HG02588 (cell line): Measurements from ENCODE around the gene AADACL3.
"Not testable (repeated sequence)": the region's sequence is repeated elsewhere in the genome, so short reads cannot be mapped to it uniquely, and the experiment has no call there.

Experiments used
- ATAC-seq: cut with Tn5 transposase; IDR thresholded peaks from one replicate; pipeline ENCODE4 v1.9.1; 2021; ENCODE audit warnings: mild to moderate bottlenecking, moderate library complexity; ENCODE audit not compliant: unreplicated experiment

AADACL3 gene

GRCh38 chr1:12714710-12715475 lies 1.0 kb upstream of the AADACL3 start:
- no peak for ATAC-seq

GRCh38 chr1:12717301-12717838 lies 1.5 kb downstream of the AADACL3 start:
- no peak for ATAC-seq

- no peak for ATAC-seq
These were observed 6.7 kb downstream of the AADACL3 start for GRCh38 chr1:12722626-12723025.

GRCh38 chr1:12728391-12728790 lies 12.5 kb downstream of the AADACL3 start:
- ATAC-seq, result no peak

GRCh38 chr1:12730156-12730555 lies 14.2 kb downstream of the AADACL3 start:
- ATAC-seq, result no peak

GRCh38 chr1:12731084-12731483 lies 15.2 kb downstream of the AADACL3 start:
- ATAC-seq, result not testable (repeated sequence)

GRCh38 chr1:12734651-12735050 lies 18.7 kb downstream of the AADACL3 start:
- ATAC-seq, result no peak

- ATAC-seq, result no peak
These were observed 23.0 kb downstream of the AADACL3 start for GRCh38 chr1:12738934-12739333.

GRCh38 chr1:12739613-12740012 lies 23.7 kb downstream of the AADACL3 start:
- no peak for ATAC-seq

- no peak for ATAC-seq
These were observed 26.0 kb downstream of the AADACL3 start for GRCh38 chr1:12741946-12742345.

- ATAC-seq, result no peak
These were observed 29.4 kb downstream of the AADACL3 start for GRCh38 chr1:12745126-12745991.

GRCh38 chr1:12745992-12746323 lies 30.0 kb downstream of the AADACL3 start, which contains the start of gene CFAP107:
CFAP107 (plus strand) TSS chr1:12746200; CDS start chr1:12746431, 231 bp downstream.
- ATAC-seq, result no peak

- no peak for ATAC-seq
These were observed 33.0 kb downstream of the AADACL3 start for GRCh38 chr1:12748778-12749355.

GRCh38 chr1:12754738-12755137 lies 38.8 kb downstream of the AADACL3 start:
- no peak for ATAC-seq

GRCh38 chr1:12756273-12756672 lies 40.4 kb downstream of the AADACL3 start:
- ATAC-seq, result no peak

- ATAC-seq, result no peak
These were observed 41.0 kb downstream of the AADACL3 start for GRCh38 chr1:12756768-12757413.

GRCh38 chr1:12757836-12758235 lies 41.9 kb downstream of the AADACL3 start:
- no peak for ATAC-seq

- no peak for ATAC-seq
These were observed 44.4 kb downstream of the AADACL3 start for GRCh38 chr1:12760256-12760795.

- ATAC-seq, result no peak
These were observed 45.9 kb downstream of the AADACL3 start for GRCh38 chr1:12761781-12762180.

GRCh38 chr1:12762766-12763165 lies 46.9 kb downstream of the AADACL3 start:
- ATAC-seq, result no peak

GRCh38 chr1:12763479-12763878 lies 47.6 kb downstream of the AADACL3 start:
- ATAC-seq, result no peak
